ENCODE results near the gene ZBTB20.

The ZBTB20 gene

GRCh38 chr3:114437897-114438296, 709.2 kb downstream of the ZBTB20 start:
- Histone ChIP-seq H2BK15ac (ENCODE audit: low read depth, poor library complexity, severe bottlenecking) (no peak overlapping the region), H3K27me3 (ENCODE audit: control insufficient read depth in 1 of 2, insufficient read depth in 1 of 2, low read length in 2 of 2) (no peaks in the 10 kb centered on the region), H2BK12ac (ENCODE audit: low read length in 2 of 2) (no peak overlapping the region), H3K79me1 (replicated peaks; ENCODE audit: low read length, poor library complexity, severe bottlenecking) (peaks cover 27% of the 10 kb centered on the region), H3K4me3 (ENCODE audit: insufficient read depth in 1 of 2, low read depth in 1 of 2, low read length in 2 of 2) (no peak overlapping the region), H4K91ac (ENCODE audit: low read length) (no peak overlapping the region), H3K9me3 (ENCODE audit: control insufficient read depth, low read length) (no peaks in the 10 kb centered on the region), H3K23ac (ENCODE audit: low read length in 2 of 2) (no peak overlapping the region), H3K4me1 (ENCODE audit: control insufficient read depth, insufficient read depth, low read depth, low read length) (peaks cover 5% of the 10 kb centered on the region), H4K8ac (ENCODE audit: low read length) (no peak overlapping the region), H3K4ac (ENCODE audit: low read depth in 1 of 2, low read length in 2 of 2) (no peak overlapping the region), H2BK120ac (ENCODE audit: low read depth, low read length) (no peak overlapping the region), H3K9ac (ENCODE audit: low read length) (no peak overlapping the region), H2AFZ (ENCODE audit: low read depth, low read length) (no peak overlapping the region), H3K36me3 (ENCODE audit: control insufficient read depth in 1 of 2, insufficient read depth in 2 of 2, low read depth in 1 of 2, low read length in 2 of 2) (no peaks in the 10 kb centered on the region), H2BK5ac (ENCODE audit: low read depth, low read length, poor library complexity, severe bottlenecking) (no peak overlapping the region), H3K14ac (ENCODE audit: low read length in 2 of 2) (no peak overlapping the region), H3K4me2 (ENCODE audit: low read length, poor library complexity, severe bottlenecking) (no peak overlapping the region), H3K27ac (ENCODE audit: low read length, poor library complexity, severe bottlenecking) (no peak overlapping the region), H2AK5ac (ENCODE audit: low read length, severe bottlenecking) (no peak overlapping the region), H3K18ac (ENCODE audit: low read depth in 1 of 2, low read length in 2 of 2) (no peak overlapping the region)
- 98% methylated on average over 1 of the region's 2 CpGs for WGBS
- no peak for DNase-seq

GRCh38 chr3:114436182-114436581, 710.9 kb downstream of the ZBTB20 start:
- 94% methylated on average over 1 of the region's 2 CpGs for WGBS

GRCh38 chr3:114435386-114436115, 711.5 kb downstream of the ZBTB20 start:
- no peak overlapping the region for H3K4ac ChIP-seq (ENCODE audit: low read depth in 1 of 2, low read length in 2 of 2)
- peaks cover 4% of the 10 kb centered on the region for H3K4me1 ChIP-seq (ENCODE audit: control insufficient read depth, insufficient read depth, low read depth, low read length)
- no peak overlapping the region for H3K23ac ChIP-seq (ENCODE audit: low read length in 2 of 2)
- H3K27ac ChIP-seq (ENCODE audit: low read length, poor library complexity, severe bottlenecking): peak overlapping the region; percentile 52
- no peak overlapping the region for H2BK15ac ChIP-seq (ENCODE audit: low read depth, poor library complexity, severe bottlenecking)
- no peak for DNase-seq
- H3K9ac ChIP-seq (ENCODE audit: low read length): no peak overlapping the region
- H3K4me3 ChIP-seq (ENCODE audit: insufficient read depth in 1 of 2, low read depth in 1 of 2, low read length in 2 of 2): no peak overlapping the region
- H3K14ac ChIP-seq (ENCODE audit: low read length in 2 of 2): no peak overlapping the region
- H3K9me3 ChIP-seq (ENCODE audit: control insufficient read depth, low read length): no peaks in the 10 kb centered on the region
- no peak overlapping the region for H4K91ac ChIP-seq (ENCODE audit: low read length)
- 100% methylated on average over 1 of the region's 5 CpGs for WGBS
- no peaks in the 10 kb centered on the region for H3K27me3 ChIP-seq (ENCODE audit: control insufficient read depth in 1 of 2, insufficient read depth in 1 of 2, low read length in 2 of 2)
- no peak overlapping the region for H2BK120ac ChIP-seq (ENCODE audit: low read depth, low read length)
- H3K36me3 ChIP-seq (ENCODE audit: control insufficient read depth in 1 of 2, insufficient read depth in 2 of 2, low read depth in 1 of 2, low read length in 2 of 2): no peaks in the 10 kb centered on the region
- no peak overlapping the region for H2BK12ac ChIP-seq (ENCODE audit: low read length in 2 of 2)
- no peak overlapping the region for H4K8ac ChIP-seq (ENCODE audit: low read length)
- H3K4me2 ChIP-seq (ENCODE audit: low read length, poor library complexity, severe bottlenecking): no peak overlapping the region
- H3K18ac ChIP-seq (ENCODE audit: low read depth in 1 of 2, low read length in 2 of 2): no peak overlapping the region
- no peak overlapping the region for H2AFZ ChIP-seq (ENCODE audit: low read depth, low read length)
- no peak overlapping the region for H2BK5ac ChIP-seq (ENCODE audit: low read depth, low read length, poor library complexity, severe bottlenecking)
- H2AK5ac ChIP-seq (ENCODE audit: low read length, severe bottlenecking): no peak overlapping the region
- H3K79me1 ChIP-seq (replicated peaks; ENCODE audit: low read length, poor library complexity, severe bottlenecking): peaks cover 30% of the 10 kb centered on the region

More at GRCh38 chr3:114436182-114436581, 710.9 kb downstream of the ZBTB20 start:
- Histone ChIP-seq H3K79me1 (replicated peaks; ENCODE audit: low read length, poor library complexity, severe bottlenecking) (peaks cover 28% of the 10 kb centered on the region), H3K9ac (ENCODE audit: low read length) (no peak overlapping the region), H2BK12ac (ENCODE audit: low read length in 2 of 2) (no peak overlapping the region), H3K14ac (ENCODE audit: low read length in 2 of 2) (no peak overlapping the region), H3K27me3 (ENCODE audit: control insufficient read depth in 1 of 2, insufficient read depth in 1 of 2, low read length in 2 of 2) (no peaks in the 10 kb centered on the region), H3K23ac (ENCODE audit: low read length in 2 of 2) (no peak overlapping the region), H3K4me2 (ENCODE audit: low read length, poor library complexity, severe bottlenecking) (no peak overlapping the region), H3K4ac (ENCODE audit: low read depth in 1 of 2, low read length in 2 of 2) (no peak overlapping the region), H3K9me3 (ENCODE audit: control insufficient read depth, low read length) (no peaks in the 10 kb centered on the region), H2BK5ac (ENCODE audit: low read depth, low read length, poor library complexity, severe bottlenecking) (no peak overlapping the region), H3K18ac (ENCODE audit: low read depth in 1 of 2, low read length in 2 of 2) (no peak overlapping the region), H3K36me3 (ENCODE audit: control insufficient read depth in 1 of 2, insufficient read depth in 2 of 2, low read depth in 1 of 2, low read length in 2 of 2) (no peaks in the 10 kb centered on the region), H4K91ac (ENCODE audit: low read length) (no peak overlapping the region), H3K4me1 (ENCODE audit: control insufficient read depth, insufficient read depth, low read depth, low read length) (peaks cover 4% of the 10 kb centered on the region), H3K4me3 (ENCODE audit: insufficient read depth in 1 of 2, low read depth in 1 of 2, low read length in 2 of 2) (no peak overlapping the region), H4K8ac (ENCODE audit: low read length) (no peak overlapping the region), H2BK15ac (ENCODE audit: low read depth, poor library complexity, severe bottlenecking) (no peak overlapping the region), H3K27ac (ENCODE audit: low read length, poor library complexity, severe bottlenecking) (peak overlapping the region; percentile 18), H2AK5ac (ENCODE audit: low read length, severe bottlenecking) (no peak overlapping the region), H2AFZ (ENCODE audit: low read depth, low read length) (no peak overlapping the region), H2BK120ac (ENCODE audit: low read depth, low read length) (no peak overlapping the region)
- DNase-seq: no peak

- no peak overlapping the region for H4K8ac ChIP-seq (ENCODE audit: low read length)
- DNase-seq: no peak
- H3K4me1 ChIP-seq (ENCODE audit: control insufficient read depth, insufficient read depth, low read depth, low read length): peaks cover 4% of the 10 kb centered on the region
- H3K36me3 ChIP-seq (ENCODE audit: control insufficient read depth in 1 of 2, insufficient read depth in 2 of 2, low read depth in 1 of 2, low read length in 2 of 2): no peaks in the 10 kb centered on the region
- H2BK15ac ChIP-seq (ENCODE audit: low read depth, poor library complexity, severe bottlenecking): no peak overlapping the region
- no peak overlapping the region for H3K18ac ChIP-seq (ENCODE audit: low read depth in 1 of 2, low read length in 2 of 2)
- H2BK5ac ChIP-seq (ENCODE audit: low read depth, low read length, poor library complexity, severe bottlenecking): no peak overlapping the region
- no peak overlapping the region for H4K91ac ChIP-seq (ENCODE audit: low read length)
- whole genome bisulfite sequencing: 97% methylated on average over 2 of the region's 2 CpGs
- H2BK120ac ChIP-seq (ENCODE audit: low read depth, low read length): no peak overlapping the region
- H3K27me3 ChIP-seq (ENCODE audit: control insufficient read depth in 1 of 2, insufficient read depth in 1 of 2, low read length in 2 of 2): no peaks in the 10 kb centered on the region
- no peak overlapping the region for H3K27ac ChIP-seq (ENCODE audit: low read length, poor library complexity, severe bottlenecking)
- H3K79me1 ChIP-seq (replicated peaks; ENCODE audit: low read length, poor library complexity, severe bottlenecking): peaks cover 33% of the 10 kb centered on the region
- H3K9me3 ChIP-seq (ENCODE audit: control insufficient read depth, low read length): no peaks in the 10 kb centered on the region
- no peak overlapping the region for H2AFZ ChIP-seq (ENCODE audit: low read depth, low read length)
- H3K4ac ChIP-seq (ENCODE audit: low read depth in 1 of 2, low read length in 2 of 2): no peak overlapping the region
- H2AK5ac ChIP-seq (ENCODE audit: low read length, severe bottlenecking): no peak overlapping the region
- H3K4me2 ChIP-seq (ENCODE audit: low read length, poor library complexity, severe bottlenecking): no peak overlapping the region
- no peak overlapping the region for H3K9ac ChIP-seq (ENCODE audit: low read length)
- H3K14ac ChIP-seq (ENCODE audit: low read length in 2 of 2): no peak overlapping the region
- no peak overlapping the region for H3K4me3 ChIP-seq (ENCODE audit: insufficient read depth in 1 of 2, low read depth in 1 of 2, low read length in 2 of 2)
- H2BK12ac ChIP-seq (ENCODE audit: low read length in 2 of 2): no peak overlapping the region
- no peak overlapping the region for H3K23ac ChIP-seq (ENCODE audit: low read length in 2 of 2)
Observed at GRCh38 chr3:114432310-114432709, 714.8 kb downstream of the ZBTB20 start.
